Measurements from ENCODE around the gene SHISA9.

SHISA9 gene

DNA sequence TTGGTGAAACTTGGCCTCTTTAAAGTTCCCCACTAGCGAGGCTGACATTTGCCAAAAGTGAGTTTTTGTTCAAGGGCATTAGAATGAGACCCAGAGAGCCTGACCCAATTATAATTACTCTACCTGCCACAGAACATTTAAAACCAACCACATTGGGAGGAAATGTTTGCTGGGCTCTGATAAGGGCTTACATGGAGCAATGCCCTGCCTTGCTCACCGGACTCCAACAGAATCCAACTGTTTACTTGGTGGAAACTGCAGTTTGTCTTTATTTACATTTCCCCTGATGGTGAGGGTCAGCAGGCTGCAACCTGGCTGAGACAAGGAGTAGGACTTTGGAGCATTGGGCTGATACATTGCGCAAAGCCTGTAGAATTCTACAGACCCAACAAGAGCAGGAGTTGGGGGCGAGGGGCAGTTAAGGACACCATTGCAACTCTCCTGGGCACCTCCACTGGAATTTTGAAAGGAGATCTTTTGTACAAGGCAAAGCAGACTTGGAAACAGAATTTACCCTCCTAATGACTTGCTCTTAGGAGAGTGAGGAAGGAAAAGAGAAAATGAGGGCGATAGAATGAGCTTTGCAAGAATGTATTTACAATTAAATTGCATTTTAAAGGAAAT lies 368.6 kb downstream of the SHISA9 start:
- DNase-seq (ENCODE audit: low spot score): no peak

DNA sequence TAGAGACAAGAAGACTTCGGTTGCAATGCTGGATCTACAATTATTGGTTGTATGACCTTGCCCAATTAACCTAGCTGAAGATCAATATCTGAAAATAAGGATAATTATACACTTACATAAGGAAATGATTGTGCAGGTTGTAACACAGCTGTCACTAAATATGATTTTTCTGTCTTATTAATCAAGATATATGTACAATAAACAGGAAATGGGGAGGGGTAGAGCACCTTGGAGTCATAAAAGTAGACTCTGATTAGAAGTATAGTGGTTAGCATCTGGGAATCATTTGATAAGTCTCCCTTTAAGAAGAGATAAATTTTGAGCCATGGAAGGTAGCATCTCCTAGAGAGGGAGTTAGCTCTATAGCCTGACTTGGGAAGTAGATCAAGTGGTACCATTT lies 369.2 kb downstream of the SHISA9 start:
- no peak for DNase-seq (ENCODE audit: low spot score)

DNA sequence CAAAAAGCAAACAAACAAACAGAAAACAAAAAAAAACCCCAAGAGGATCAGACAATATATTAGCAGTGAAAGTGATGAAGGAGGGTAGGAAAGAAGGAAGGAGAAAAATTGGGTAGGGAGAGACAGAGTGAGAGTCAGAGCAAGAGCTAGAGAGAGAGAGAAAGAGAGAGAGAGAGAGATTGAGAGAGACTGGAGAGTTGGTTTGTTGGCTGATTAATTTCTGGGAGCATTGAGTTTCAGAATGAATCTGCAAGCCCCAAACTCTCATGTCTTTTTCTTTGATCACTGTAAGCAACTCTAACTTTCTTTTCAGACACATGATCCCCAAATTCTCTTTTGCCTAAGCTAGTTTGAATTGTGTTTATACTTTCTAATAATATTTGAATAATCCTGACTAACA lies 388.1 kb downstream of the SHISA9 start:
- DNase-seq (ENCODE audit: low spot score): no peak

Measured in hematopoietic multipotent progenitor cell treated with erythropoietin and hydrocortisone succinate and interleukin-3 and kit ligand, for 17 days (in vitro differentiated cells).